Gastroesophageal sphincter (tissue), 4 donors: Measurements from ENCODE around the gene ERBB4. TPM values are rescaled to one million over a fixed set of nuclear protein-coding genes. Genes with fewer than 3 reads are reported as not detected.

Source experiments
- ATAC-seq: fragments of 150-250 bp; one replicate; pipeline ENCODE4 v1.9.1; 2016; ENCODE audit warnings: mild to moderate bottlenecking, moderate library complexity
- H3K27ac ChIP-seq, 4 donors: fragments of 200-600 bp; sonication (generic) in 3 of 4; 1 replicate in 3 of 4; 2 replicates in 1 of 4; pipeline ENCODE4 v1.5.1; 2016 to 2019
- H3K27me3 ChIP-seq: fragments of 200-600 bp; sonication (generic); one replicate; pipeline ENCODE4 v1.5.1; 2019
- H3K36me3 ChIP-seq, 2 donors: fragments of 200-600 bp; sonication (generic); one replicate each; pipeline ENCODE4 v1.5.1; 2019; ENCODE audit warnings: control low read depth in 1 of 2
- H3K4me1 ChIP-seq, 3 donors: fragments of 200-600 bp; sonication (generic); 1 replicate in 2 of 3; 2 replicates in 1 of 3; pipeline ENCODE4 v1.5.1; 2016 to 2019; ENCODE audit warnings: control low read depth in 2 of 3
- H3K4me3 ChIP-seq, 2 donors: fragments of 200-600 bp; sonication (generic); one replicate each; pipeline ENCODE4 v1.5.1; 2019; ENCODE audit warnings: mild to moderate bottlenecking in 1 of 2, moderate library complexity in 1 of 2
- H3K9me3 ChIP-seq, 3 donors: fragments of 200-600 bp; sonication (generic); one replicate each; pipeline ENCODE4 v1.5.1; 2017 to 2019; ENCODE audit warnings: control low read depth in 2 of 3
- EP300 ChIP-seq: sonication (generic); formaldehyde crosslinking; IDR thresholded peaks from one replicate; pipeline ENCODE4 v1.6.1; 2017; ENCODE audit warnings: antibody characterized with exemption, mild to moderate bottlenecking
- POLR2A ChIP-seq, 2 donors: fragments of 450-650 bp; IDR thresholded peaks; one replicate each; pipeline ENCODE4 v1.6.1; 2017; ENCODE audit warnings: antibody characterized with exemption in 2 of 2, mild to moderate bottlenecking in 2 of 2, moderate library complexity in 1 of 2
- POLR2AphosphoS5 ChIP-seq: sonication (generic); formaldehyde crosslinking; IDR thresholded peaks from one replicate; pipeline ENCODE4 v1.6.1; 2017; ENCODE audit warnings: antibody characterized with exemption
- WGBS, 2 donors: methylation state at CpG; one replicate each; pipeline ENCODE4 v1.1.5; 2018; ENCODE audit warnings: low coverage in 1 of 2; 5-methylcytosine and 5-hydroxymethylcytosine counted together
- total RNA-seq, 4 donors: library from RNA; depleted of rRNA; stranded (reverse); fragments of >200 nt; gene quantifications; one replicate each; pipeline ENCODE4 v1.1.0, GENCODE V29; 2016
- TF ChIP-seq, protein P1 (sequence below), 4 experiments: fragments of 200-600 bp in 2 of 4; fragments of 450-650 bp in 2 of 4; sonication (generic) in 1 of 4; IDR thresholded peaks; one replicate each; pipeline ENCODE4 v1.5.1; 2017 to 2019; ENCODE audit warnings: antibody characterized with exemption in 4 of 4, mild to moderate bottlenecking in 2 of 4, moderate library complexity in 2 of 4

The ERBB4 gene
- total RNA-seq, 4 donors from 2014 or later = 0.16 to 0.92 (median 0.50) TPM

DNA sequence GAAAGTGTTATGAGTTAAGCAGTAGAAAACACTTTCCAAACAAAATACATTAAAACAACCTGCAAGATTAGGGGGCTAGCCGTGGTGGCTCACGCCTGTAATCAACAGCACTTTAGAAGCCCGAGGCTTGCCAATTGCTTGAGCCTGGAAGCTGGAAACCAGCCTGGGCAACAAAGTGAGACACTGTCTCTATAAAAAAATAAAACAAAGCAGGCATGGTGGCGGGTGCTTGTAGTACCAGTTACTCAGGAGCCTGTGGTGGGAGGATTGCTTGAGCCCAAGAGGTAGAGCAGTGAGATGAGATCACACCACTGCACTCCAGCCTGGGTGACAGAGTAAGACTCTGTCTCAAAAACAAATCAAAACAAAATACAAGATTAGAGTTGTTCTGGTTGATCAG, 208.3 kb downstream of the ERBB4 start:
- TF ChIP-seq POLR2AphosphoS5 = no peak
- no peak for TF ChIP-seq EP300
- TF ChIP-seq POLR2A (IDR thresholded peaks at IDR 0.05) = no peak
- TF ChIP-seq, protein P1, sequence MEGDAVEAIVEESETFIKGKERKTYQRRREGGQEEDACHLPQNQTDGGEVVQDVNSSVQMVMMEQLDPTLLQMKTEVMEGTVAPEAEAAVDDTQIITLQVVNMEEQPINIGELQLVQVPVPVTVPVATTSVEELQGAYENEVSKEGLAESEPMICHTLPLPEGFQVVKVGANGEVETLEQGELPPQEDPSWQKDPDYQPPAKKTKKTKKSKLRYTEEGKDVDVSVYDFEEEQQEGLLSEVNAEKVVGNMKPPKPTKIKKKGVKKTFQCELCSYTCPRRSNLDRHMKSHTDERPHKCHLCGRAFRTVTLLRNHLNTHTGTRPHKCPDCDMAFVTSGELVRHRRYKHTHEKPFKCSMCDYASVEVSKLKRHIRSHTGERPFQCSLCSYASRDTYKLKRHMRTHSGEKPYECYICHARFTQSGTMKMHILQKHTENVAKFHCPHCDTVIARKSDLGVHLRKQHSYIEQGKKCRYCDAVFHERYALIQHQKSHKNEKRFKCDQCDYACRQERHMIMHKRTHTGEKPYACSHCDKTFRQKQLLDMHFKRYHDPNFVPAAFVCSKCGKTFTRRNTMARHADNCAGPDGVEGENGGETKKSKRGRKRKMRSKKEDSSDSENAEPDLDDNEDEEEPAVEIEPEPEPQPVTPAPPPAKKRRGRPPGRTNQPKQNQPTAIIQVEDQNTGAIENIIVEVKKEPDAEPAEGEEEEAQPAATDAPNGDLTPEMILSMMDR (IDR thresholded peaks at IDR 0.05) = no peak
- H3K36me3 ChIP-seq = no peaks in the 10 kb centered on the region
- WGBS, 2 donors = 70 to 90% methylated on average over 2 to 4 of the region's 4 CpGs
- H3K4me3 ChIP-seq = no peak overlapping the region
- H3K4me1 ChIP-seq = no peaks in the 10 kb centered on the region
- no peaks in the 10 kb centered on the region for H3K9me3 ChIP-seq
- no peak overlapping the region for H3K27ac ChIP-seq
- no peaks in the 10 kb centered on the region for H3K27me3 ChIP-seq
- no peak for ATAC-seq

DNA sequence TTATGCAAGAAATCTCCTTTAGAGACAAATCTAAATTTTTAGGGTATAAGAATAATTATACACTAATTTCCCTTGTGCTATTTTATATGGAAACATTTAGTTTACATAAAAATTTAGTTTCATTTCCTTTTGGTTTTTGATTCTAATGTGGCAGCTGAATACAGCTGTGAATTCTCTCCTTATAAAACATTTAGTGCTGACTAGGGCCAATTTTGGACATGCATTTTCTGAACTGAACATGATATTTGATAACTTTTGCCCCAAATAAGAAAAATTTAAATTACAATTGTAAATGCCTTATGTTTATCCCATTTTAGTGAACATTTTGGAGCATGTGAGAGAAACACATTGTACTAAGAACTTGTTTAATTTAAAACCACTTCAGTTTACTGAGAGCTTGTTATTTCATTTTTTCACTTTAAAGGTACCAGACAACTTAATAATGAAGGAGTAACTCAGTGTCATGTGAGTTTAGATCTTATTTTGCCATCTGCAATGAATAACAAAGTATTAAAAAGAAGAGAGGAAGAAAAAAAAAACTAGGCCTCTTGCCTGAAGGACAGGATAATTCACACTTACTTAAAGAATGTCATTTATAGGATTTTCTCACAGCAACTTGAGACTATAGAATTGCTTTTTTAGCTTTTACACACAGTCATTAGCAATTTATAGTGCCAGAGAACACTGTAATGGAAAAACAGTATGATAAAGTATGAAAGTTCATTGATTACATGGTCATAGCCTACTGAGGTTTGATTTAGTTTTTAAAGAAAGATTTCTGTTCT, 209.7 kb downstream of the ERBB4 start:
- no peak overlapping the region for H3K4me3 ChIP-seq
- H3K4me1 ChIP-seq = no peaks in the 10 kb centered on the region
- H3K9me3 ChIP-seq = no peaks in the 10 kb centered on the region
- no peak for ATAC-seq
- H3K27me3 ChIP-seq = no peaks in the 10 kb centered on the region
- H3K36me3 ChIP-seq = no peaks in the 10 kb centered on the region
- H3K27ac ChIP-seq = no peak overlapping the region
- TF ChIP-seq POLR2A (IDR thresholded peaks at IDR 0.05) (no peak), POLR2AphosphoS5 (no peak), EP300 (no peak)
- TF ChIP-seq, protein P1 (IDR thresholded peaks at IDR 0.05) = no peak

DNA sequence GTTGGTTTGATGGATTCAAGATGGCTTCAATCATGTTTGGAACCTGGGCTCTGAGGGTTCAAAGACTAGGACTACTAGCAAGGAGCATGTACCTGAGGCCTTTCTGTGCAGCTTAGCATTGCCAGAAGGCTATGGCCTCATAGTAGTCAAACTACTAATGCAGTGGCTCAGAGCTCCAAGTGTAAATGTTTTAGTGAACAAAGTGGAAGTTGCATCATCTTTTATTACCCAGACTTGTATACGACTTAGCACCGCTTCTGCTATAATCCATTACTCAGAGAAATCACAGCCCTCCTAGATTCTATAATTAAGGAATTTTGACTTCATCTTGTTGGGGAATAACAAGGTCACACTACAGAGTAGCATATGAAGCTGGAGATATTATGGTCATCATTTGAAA, 210.5 kb downstream of the ERBB4 start:
- no peaks in the 10 kb centered on the region for H3K36me3 ChIP-seq
- WGBS, 2 donors = 29 to 50% methylated on average over 1 to 2 of the region's 2 CpGs
- H3K4me3 ChIP-seq = no peak overlapping the region
- H3K27ac ChIP-seq = no peak overlapping the region
- TF ChIP-seq POLR2A (IDR thresholded peaks at IDR 0.05) (no peak), EP300 (no peak), POLR2AphosphoS5 (no peak)
- TF ChIP-seq, protein P1 (IDR thresholded peaks at IDR 0.05) = no peak
- H3K4me1 ChIP-seq = no peaks in the 10 kb centered on the region
- ATAC-seq = no peak
- no peaks in the 10 kb centered on the region for H3K9me3 ChIP-seq
- H3K27me3 ChIP-seq = no peaks in the 10 kb centered on the region

GRCh38 chr2:212327171-212327809, 211.3 kb downstream of the ERBB4 start:
- no peak for TF ChIP-seq POLR2A (IDR thresholded peaks at IDR 0.05)
- TF ChIP-seq, protein P1 (IDR thresholded peaks at IDR 0.05) = no peak
- no peak for TF ChIP-seq EP300
- no peak for TF ChIP-seq POLR2AphosphoS5
- no peaks in the 10 kb centered on the region for H3K4me1 ChIP-seq
- H3K27me3 ChIP-seq = no peaks in the 10 kb centered on the region
- H3K9me3 ChIP-seq = no peaks in the 10 kb centered on the region
- ATAC-seq = no peak
- 35 to 49% methylated on average over 4 of the region's 4 CpGs for WGBS, 2 donors
- H3K4me3 ChIP-seq = no peak overlapping the region
- H3K36me3 ChIP-seq = no peaks in the 10 kb centered on the region
- no peak overlapping the region for H3K27ac ChIP-seq

- TF ChIP-seq EP300 (no peak), POLR2AphosphoS5 (no peak), POLR2A (IDR thresholded peaks at IDR 0.05) (no peak)
- TF ChIP-seq, protein P1 (IDR thresholded peaks at IDR 0.05) = no peak
- 92 to 100% methylated on average over 2 of the region's 2 CpGs for WGBS, 2 donors
- no peak for ATAC-seq
Observed at GRCh38 chr2:212318636-212319035, 220.0 kb downstream of the ERBB4 start.

More at GRCh38 chr2:212318636-212319035, 220.0 kb downstream of the ERBB4 start:
- Histone ChIP-seq H3K9me3 (no peaks in the 10 kb centered on the region), H3K4me1 (no peaks in the 10 kb centered on the region), H3K36me3 (no peaks in the 10 kb centered on the region), H3K4me3 (no peak overlapping the region), H3K27ac (no peak overlapping the region), H3K27me3 (no peaks in the 10 kb centered on the region)
